ENCODE data around the gene DDX49.

DDX49 gene

DNA sequence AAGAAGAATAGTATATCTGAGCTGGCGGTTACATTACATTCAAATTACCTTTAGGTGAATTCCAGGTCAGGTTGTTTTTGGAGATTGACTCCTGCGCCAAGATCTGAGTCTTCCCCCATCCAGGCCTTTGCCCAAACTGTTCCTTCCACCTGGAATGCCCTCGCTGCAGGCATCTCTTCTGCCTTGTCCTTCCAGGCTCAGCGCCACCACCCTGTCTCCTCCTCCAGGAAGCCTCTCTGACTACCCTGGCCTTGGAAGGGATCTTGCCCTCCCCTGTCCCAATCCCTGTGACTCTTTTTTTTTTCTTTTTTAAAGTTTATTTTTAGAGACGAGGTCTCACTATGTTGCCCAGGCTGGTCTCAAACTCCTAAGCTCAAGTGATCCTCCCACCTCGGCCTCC is 23.2 kb downstream of the DDX49 start:
- Histone ChIP-seq H3K27ac (no peak overlapping the region), H3K36me3 (peaks cover 13% of the 10 kb centered on the region), H3K4me3 (ENCODE audit: low read depth in 1 of 2, low read length in 1 of 2) (no peak overlapping the region), H3K27me3 (no peaks in the 10 kb centered on the region), H3K9me3 (no peaks in the 10 kb centered on the region), H3K4me1 (ENCODE audit: control insufficient read depth in 1 of 2, insufficient read depth in 1 of 2, low read depth in 1 of 2, low read length in 1 of 2) (peaks cover 28 to 35% of the 10 kb centered on the region in 2 experiments)
- TF ChIP-seq, protein P1, sequence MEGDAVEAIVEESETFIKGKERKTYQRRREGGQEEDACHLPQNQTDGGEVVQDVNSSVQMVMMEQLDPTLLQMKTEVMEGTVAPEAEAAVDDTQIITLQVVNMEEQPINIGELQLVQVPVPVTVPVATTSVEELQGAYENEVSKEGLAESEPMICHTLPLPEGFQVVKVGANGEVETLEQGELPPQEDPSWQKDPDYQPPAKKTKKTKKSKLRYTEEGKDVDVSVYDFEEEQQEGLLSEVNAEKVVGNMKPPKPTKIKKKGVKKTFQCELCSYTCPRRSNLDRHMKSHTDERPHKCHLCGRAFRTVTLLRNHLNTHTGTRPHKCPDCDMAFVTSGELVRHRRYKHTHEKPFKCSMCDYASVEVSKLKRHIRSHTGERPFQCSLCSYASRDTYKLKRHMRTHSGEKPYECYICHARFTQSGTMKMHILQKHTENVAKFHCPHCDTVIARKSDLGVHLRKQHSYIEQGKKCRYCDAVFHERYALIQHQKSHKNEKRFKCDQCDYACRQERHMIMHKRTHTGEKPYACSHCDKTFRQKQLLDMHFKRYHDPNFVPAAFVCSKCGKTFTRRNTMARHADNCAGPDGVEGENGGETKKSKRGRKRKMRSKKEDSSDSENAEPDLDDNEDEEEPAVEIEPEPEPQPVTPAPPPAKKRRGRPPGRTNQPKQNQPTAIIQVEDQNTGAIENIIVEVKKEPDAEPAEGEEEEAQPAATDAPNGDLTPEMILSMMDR (IDR thresholded peaks at IDR 0.05), result no peak

- no peaks in the 10 kb centered on the region for H3K9me3 ChIP-seq
- TF ChIP-seq, protein P1 (IDR thresholded peaks at IDR 0.05), result no peak
- no peak overlapping the region for H3K4me3 ChIP-seq (ENCODE audit: low read depth in 1 of 2, low read length in 1 of 2)
- H3K4me1 ChIP-seq (ENCODE audit: control insufficient read depth in 1 of 2, insufficient read depth in 1 of 2, low read depth in 1 of 2, low read length in 1 of 2), result peaks cover 28 to 35% of the 10 kb centered on the region in 2 experiments
- H3K27ac ChIP-seq, result no peak overlapping the region
- H3K36me3 ChIP-seq, result peaks cover 5% of the 10 kb centered on the region
- no peaks in the 10 kb centered on the region for H3K27me3 ChIP-seq
Measured at GRCh38 chr19:18943465-18943864, 23.9 kb downstream of the DDX49 start.

DNA sequence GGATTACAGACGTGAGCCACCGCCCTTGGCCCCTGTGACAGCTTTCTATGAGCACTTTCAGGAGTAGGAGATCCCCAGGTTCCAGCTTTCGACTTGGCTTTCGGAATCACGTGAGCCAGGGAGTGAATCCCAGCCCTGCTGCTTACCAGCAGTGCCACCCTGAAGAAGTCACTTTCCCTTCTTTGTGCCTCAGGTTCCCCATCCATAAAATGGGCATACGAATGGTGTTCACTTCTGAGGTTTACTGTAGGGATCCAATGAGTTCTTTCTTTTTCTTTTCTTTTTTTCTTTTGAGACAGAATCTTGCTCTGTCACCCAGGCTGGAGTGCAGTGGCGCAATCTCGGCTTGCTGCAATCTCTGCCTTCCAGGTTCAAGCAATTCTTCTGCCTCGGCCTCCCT is 25.8 kb downstream of the DDX49 start:
- H3K27me3 ChIP-seq, result no peaks in the 10 kb centered on the region
- peak overlapping the region; percentile 34 for H3K27ac ChIP-seq
- H3K36me3 ChIP-seq, result no peaks in the 10 kb centered on the region
- H3K4me3 ChIP-seq (ENCODE audit: low read depth in 1 of 2, low read length in 1 of 2), result no peak overlapping the region
- peaks cover 16 to 26% of the 10 kb centered on the region in 2 experiments for H3K4me1 ChIP-seq (ENCODE audit: control insufficient read depth in 1 of 2, insufficient read depth in 1 of 2, low read depth in 1 of 2, low read length in 1 of 2)
- TF ChIP-seq, protein P1 (IDR thresholded peaks at IDR 0.05), result no peak
- no peaks in the 10 kb centered on the region for H3K9me3 ChIP-seq

GRCh38 chr19:18946335-18946734 is 26.8 kb downstream of the DDX49 start:
- Histone ChIP-seq H3K9me3 (no peaks in the 10 kb centered on the region), H3K27me3 (no peaks in the 10 kb centered on the region), H3K4me1 (ENCODE audit: control insufficient read depth in 1 of 2, insufficient read depth in 1 of 2, low read depth in 1 of 2, low read length in 1 of 2) (peaks cover 13 to 23% of the 10 kb centered on the region in 2 experiments), H3K36me3 (no peaks in the 10 kb centered on the region), H3K4me3 (ENCODE audit: low read depth in 1 of 2, low read length in 1 of 2) (no peak overlapping the region), H3K27ac (no peak overlapping the region)
- TF ChIP-seq, protein P1 (IDR thresholded peaks at IDR 0.05), result no peak

GRCh38 chr19:18946918-18947317 is 27.4 kb downstream of the DDX49 start:
- Histone ChIP-seq H3K27ac (no peak overlapping the region), H3K4me3 (ENCODE audit: low read depth in 1 of 2, low read length in 1 of 2) (no peak overlapping the region), H3K9me3 (no peaks in the 10 kb centered on the region), H3K27me3 (no peaks in the 10 kb centered on the region), H3K36me3 (no peaks in the 10 kb centered on the region), H3K4me1 (ENCODE audit: control insufficient read depth in 1 of 2, insufficient read depth in 1 of 2, low read depth in 1 of 2, low read length in 1 of 2) (peaks cover 9 to 17% of the 10 kb centered on the region in 2 experiments)
- TF ChIP-seq, protein P1 (IDR thresholded peaks at IDR 0.05), result no peak

Measured in neutrophil (primary cell).